GM12874 (cell line): ENCODE measurements around the gene PTPRA.

Source experiments
- TF ChIP-seq, protein P1 (sequence below): IDR thresholded peaks from 2 replicates; pipeline ENCODE4 v1.5.1; 2011; ENCODE audit warnings: low read depth, mild to moderate bottlenecking, control low read depth, low read length, moderate library complexity; ENCODE audit not compliant: insufficient read depth

PTPRA gene

DNA sequence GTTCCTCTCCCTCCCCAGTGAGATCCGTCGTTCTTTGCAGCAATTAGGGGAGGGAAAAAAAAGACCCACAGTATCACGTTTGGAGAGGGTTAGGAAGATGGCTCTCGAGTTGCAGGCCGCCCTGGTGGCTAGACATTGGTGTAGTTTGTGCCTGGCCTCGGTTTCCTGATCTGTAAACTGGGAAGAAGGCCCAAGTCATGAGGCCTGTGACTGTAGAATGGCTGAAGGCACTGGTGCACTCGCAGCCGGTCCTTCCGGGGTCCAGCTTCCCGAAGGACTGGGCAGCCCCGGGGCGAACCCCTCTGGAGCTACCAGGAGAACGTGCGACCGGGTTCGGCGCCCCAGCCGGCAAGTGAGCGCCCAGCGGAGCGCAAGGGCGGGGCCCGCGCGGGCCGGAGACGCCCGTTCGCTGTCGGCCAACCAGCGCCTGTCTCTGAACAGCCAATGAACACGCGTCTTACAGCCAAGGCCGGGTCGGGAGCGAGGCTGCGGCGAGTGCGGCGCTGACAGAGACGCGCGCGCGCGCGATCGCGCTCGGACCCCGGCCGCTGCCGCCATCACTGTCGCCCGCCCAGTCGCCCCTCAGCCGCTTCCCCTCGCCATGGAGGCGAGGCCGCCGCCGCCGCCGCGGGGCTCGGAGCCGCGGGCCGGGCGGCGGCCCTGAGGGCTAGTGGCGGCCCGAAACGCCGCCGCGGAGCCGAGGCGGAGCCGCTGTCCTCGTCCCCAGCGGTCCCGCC lies at the start of gene PTPRA:
Gene PTPRA (plus strand): TSS at position 472 of the 737 bp plus-strand sequence. CDS start 90,797 bp downstream, outside the sequence.
- TF ChIP-seq, protein P1, sequence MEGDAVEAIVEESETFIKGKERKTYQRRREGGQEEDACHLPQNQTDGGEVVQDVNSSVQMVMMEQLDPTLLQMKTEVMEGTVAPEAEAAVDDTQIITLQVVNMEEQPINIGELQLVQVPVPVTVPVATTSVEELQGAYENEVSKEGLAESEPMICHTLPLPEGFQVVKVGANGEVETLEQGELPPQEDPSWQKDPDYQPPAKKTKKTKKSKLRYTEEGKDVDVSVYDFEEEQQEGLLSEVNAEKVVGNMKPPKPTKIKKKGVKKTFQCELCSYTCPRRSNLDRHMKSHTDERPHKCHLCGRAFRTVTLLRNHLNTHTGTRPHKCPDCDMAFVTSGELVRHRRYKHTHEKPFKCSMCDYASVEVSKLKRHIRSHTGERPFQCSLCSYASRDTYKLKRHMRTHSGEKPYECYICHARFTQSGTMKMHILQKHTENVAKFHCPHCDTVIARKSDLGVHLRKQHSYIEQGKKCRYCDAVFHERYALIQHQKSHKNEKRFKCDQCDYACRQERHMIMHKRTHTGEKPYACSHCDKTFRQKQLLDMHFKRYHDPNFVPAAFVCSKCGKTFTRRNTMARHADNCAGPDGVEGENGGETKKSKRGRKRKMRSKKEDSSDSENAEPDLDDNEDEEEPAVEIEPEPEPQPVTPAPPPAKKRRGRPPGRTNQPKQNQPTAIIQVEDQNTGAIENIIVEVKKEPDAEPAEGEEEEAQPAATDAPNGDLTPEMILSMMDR, result no peak

GRCh38 chr20:2825761-2826160 lies 47.5 kb upstream of the PTPRA start:
- TF ChIP-seq, protein P1, result no peak

- TF ChIP-seq, protein P1, result no peak
Measured at GRCh38 chr20:2826655-2827054, 46.6 kb upstream of the PTPRA start.

GRCh38 chr20:2829376-2829775 lies 43.9 kb upstream of the PTPRA start:
- TF ChIP-seq, protein P1, result no peak

GRCh38 chr20:2833761-2834160 lies 39.5 kb upstream of the PTPRA start:
- TF ChIP-seq, protein P1, result no peak

GRCh38 chr20:2834401-2835110 lies 38.7 kb upstream of the PTPRA start:
- TF ChIP-seq, protein P1, result no peak

- TF ChIP-seq, protein P1, result no peak
Measured at GRCh38 chr20:2835331-2835796, 37.9 kb upstream of the PTPRA start.
